Endodermal cell (in vitro differentiated cells): ENCODE measurements around the gene ACTL8. TPM values are rescaled to one million over a fixed set of nuclear protein-coding genes. Genes with fewer than 3 reads are reported as not detected.

Experiments
- DNase-seq: peaks from one replicate; pipeline ENCODE4 v3.0.0-alpha.2; 2017
- H3K27ac ChIP-seq: 2 replicates; pipeline ENCODE4 v1.5.1; 2013; ENCODE audit warnings: mild to moderate bottlenecking, low read depth, low read length, moderate library complexity
- H3K27me3 ChIP-seq: 2 replicates; pipeline ENCODE4 v1.6.1; 2013; ENCODE audit warnings: mild to moderate bottlenecking, low read length, moderate library complexity; ENCODE audit not compliant: insufficient read depth, control insufficient read depth, poor library complexity, severe bottlenecking
- H3K36me3 ChIP-seq: 2 replicates; pipeline ENCODE4 v1.7.0; 2013; ENCODE audit warnings: mild to moderate bottlenecking, low read length, moderate library complexity; ENCODE audit not compliant: control insufficient read depth, insufficient read depth
- H3K4me1 ChIP-seq: one replicate; pipeline ENCODE4 v1.7.0; 2013; ENCODE audit warnings: low read length; ENCODE audit not compliant: control insufficient read depth, insufficient read depth
- H3K4me3 ChIP-seq: 2 replicates; pipeline ENCODE4 v1.5.1; 2013; ENCODE audit warnings: mild to moderate bottlenecking, low read length, moderate library complexity
- H3K9ac ChIP-seq: 2 replicates; pipeline ENCODE4 v1.6.1; 2013; ENCODE audit warnings: mild to moderate bottlenecking, low read length, moderate library complexity; ENCODE audit not compliant: poor library complexity, severe bottlenecking; ENCODE audit errors: extremely low read depth
- H3K9me3 ChIP-seq: 2 replicates; pipeline ENCODE4 v1.6.1; 2013; ENCODE audit warnings: mild to moderate bottlenecking, low read length, moderate library complexity; ENCODE audit not compliant: control insufficient read depth
- H3K27ac Mint-ChIP-seq: 2 replicates; pipeline ENCODE4 v1.8.0; 2020; ENCODE audit warnings: mixed read lengths
- H3K27me3 Mint-ChIP-seq: 2 replicates; pipeline ENCODE4 v1.8.0; 2021; ENCODE audit warnings: mild to moderate bottlenecking, mixed read lengths; ENCODE audit not compliant: insufficient read depth
- H3K36me3 Mint-ChIP-seq: 2 replicates; pipeline ENCODE4 v1.8.0; 2020; ENCODE audit warnings: low read depth, mixed read lengths
- H3K4me1 Mint-ChIP-seq: 2 replicates; pipeline ENCODE4 v1.8.0; 2020; ENCODE audit warnings: mixed read lengths
- H3K4me3 Mint-ChIP-seq: 2 replicates; pipeline ENCODE4 v1.8.0; 2020; ENCODE audit warnings: mild to moderate bottlenecking, moderate library complexity, mixed read lengths
- H3K9me3 Mint-ChIP-seq: 2 replicates; pipeline ENCODE4 v1.8.0; 2020; ENCODE audit warnings: mild to moderate bottlenecking, mixed read lengths
- CTCF ChIP-seq: fragments of 200-600 bp; sonication (generic); conservative IDR thresholded peaks from 2 replicates; pipeline ENCODE4 v1.5.0; 2021; ENCODE audit warnings: antibody characterized with exemption, mild to moderate bottlenecking
- WGBS, 2 experiments: methylation state at CpG; one replicate each; pipeline versions ENCODE4 v1.1.5 to v1.1.7; 2013; ENCODE audit warnings: missing lambda C conversion rate in 2 of 2, mixed read lengths in 1 of 2; ENCODE audit not compliant: insufficient coverage in 1 of 2, insufficient read length in 1 of 2; 5-methylcytosine and 5-hydroxymethylcytosine counted together
- total RNA-seq, 2 donors: library from RNA; stranded (reverse); fragmentation: NEBNext Ultra II Directional in 1 of 2; extraction: Animal tissue kit (Norgen Biotek cat#: 25700) in 1 of 2; gene quantifications; 2 replicates in 1 of 2; 3 replicates in 1 of 2; pipeline ENCODE4 v1.2.1, GENCODE V29; 2021

Gene ACTL8
- total RNA-seq, 2 donors from 2014 or later = not detected

GRCh38 chr1:17710889-17711576 lies 44.1 kb upstream of the ACTL8 start:
- Histone ChIP-seq H3K9ac (no peak overlapping the region), H3K36me3 (no peaks in the 10 kb centered on the region), H3K4me3 (no peak overlapping the region), H3K27ac (no peak overlapping the region), H3K9me3 (peaks cover 25% of the 10 kb centered on the region), H3K27me3 (peaks cover 90% of the 10 kb centered on the region), H3K4me1 (no peaks in the 10 kb centered on the region)
- no peak overlapping the region for H3K4me3 Mint-ChIP-seq
- peaks cover 3% of the 10 kb centered on the region for H3K36me3 Mint-ChIP-seq
- no peak for TF ChIP-seq CTCF
- no peak overlapping the region for H3K27ac Mint-ChIP-seq
- H3K4me1 Mint-ChIP-seq = no peaks in the 10 kb centered on the region
- peaks cover 29% of the 10 kb centered on the region for H3K9me3 Mint-ChIP-seq
- no peak for DNase-seq
- 81 to 87% methylated on average over 4 of the region's 4 CpGs for WGBS, 2 experiments
- peaks cover 88% of the 10 kb centered on the region for H3K27me3 Mint-ChIP-seq

- H3K9me3 ChIP-seq = peaks cover 25% of the 10 kb centered on the region
- peaks cover 3% of the 10 kb centered on the region for H3K36me3 Mint-ChIP-seq
- peaks cover 86% of the 10 kb centered on the region for H3K27me3 Mint-ChIP-seq
- no peak overlapping the region for H3K27ac Mint-ChIP-seq
- DNase-seq = no peak
- peaks cover 29% of the 10 kb centered on the region for H3K9me3 Mint-ChIP-seq
- no peak overlapping the region for H3K4me3 Mint-ChIP-seq
- no peak overlapping the region for H3K4me3 ChIP-seq
- no peaks in the 10 kb centered on the region for H3K4me1 Mint-ChIP-seq
- H3K4me1 ChIP-seq = no peaks in the 10 kb centered on the region
- no peak overlapping the region for H3K27ac ChIP-seq
- no peak overlapping the region for H3K9ac ChIP-seq
- no peak for TF ChIP-seq CTCF
- no peaks in the 10 kb centered on the region for H3K36me3 ChIP-seq
- peaks cover 88% of the 10 kb centered on the region for H3K27me3 ChIP-seq
These were observed 43.6 kb upstream of the ACTL8 start for GRCh38 chr1:17711577-17711910.

- TF ChIP-seq CTCF = no peak
- Mint-ChIP-seq H3K4me1 (no peaks in the 10 kb centered on the region), H3K27ac (no peak overlapping the region), H3K9me3 (peaks cover 29% of the 10 kb centered on the region), H3K36me3 (peaks cover 3% of the 10 kb centered on the region), H3K27me3 (peaks cover 84% of the 10 kb centered on the region), H3K4me3 (no peak overlapping the region)
- no peak for DNase-seq
- Histone ChIP-seq H3K27ac (no peak overlapping the region), H3K4me3 (no peak overlapping the region), H3K4me1 (no peaks in the 10 kb centered on the region), H3K9me3 (peaks cover 25% of the 10 kb centered on the region), H3K9ac (no peak overlapping the region), H3K36me3 (no peaks in the 10 kb centered on the region), H3K27me3 (peaks cover 84% of the 10 kb centered on the region)
- 83 to 92% methylated on average over 1 to 5 of the region's 5 CpGs for WGBS, 2 experiments
These were observed 43.2 kb upstream of the ACTL8 start for GRCh38 chr1:17711941-17712340.
